Activated CD8-positive, alpha-beta memory T cell treated with anti-CD3 and anti-CD28 coated beads, Interleukin-2, amount 10 ng/mL, durations not matched to agents 7 days and 5 days (primary cell): ENCODE measurements around the gene MACIR. TPM values are rescaled to one million over a fixed set of nuclear protein-coding genes. Genes with fewer than 3 reads are reported as not detected.

Experiments used
- ATAC-seq: fragments of 150-1000 bp; cut with Tn5 transposase; one replicate; pipeline ENCODE4 v1.10.0; 2021; ENCODE audit warnings: moderate library complexity
- CTCF ChIA-PET: fragments of 350-600 bp; sonication (Branson Sonifier 250); formaldehyde crosslinking; loops from one replicate; lab custom pipeline; 2021; ENCODE audit warnings: antibody characterized with exemption; lab: Charles Lee
- DNase-seq: peaks from one replicate; pipeline ENCODE4 v3.0.0-alpha.2; 2020
- H3K27ac Mint-ChIP-seq: one replicate; pipeline ENCODE4 v1.8.0; 2021; ENCODE audit warnings: mild to moderate bottlenecking, mixed read lengths
- H3K27me3 Mint-ChIP-seq: one replicate; pipeline ENCODE4 v1.8.0; 2021; ENCODE audit warnings: mixed read lengths
- H3K36me3 Mint-ChIP-seq: one replicate; pipeline ENCODE4 v1.8.0; 2021; ENCODE audit warnings: mild to moderate bottlenecking, mixed read lengths
- H3K4me1 Mint-ChIP-seq: one replicate; pipeline ENCODE4 v1.8.0; 2021; ENCODE audit warnings: mixed read lengths
- H3K4me3 Mint-ChIP-seq: one replicate; pipeline ENCODE4 v1.8.0; 2021; ENCODE audit warnings: mild to moderate bottlenecking, moderate library complexity, mixed read lengths
- H3K9me3 Mint-ChIP-seq: one replicate; pipeline ENCODE4 v1.8.0; 2022; ENCODE audit warnings: low read depth, mixed read lengths
- total RNA-seq, 2 experiments: library from RNA; stranded (reverse); gene quantifications; one replicate each; pipeline ENCODE4 v1.2.3, GENCODE V29; 2021

MACIR gene
- total RNA-seq, 2 experiments from 2014 or later: 6.4 to 9.5 TPM

DNA sequence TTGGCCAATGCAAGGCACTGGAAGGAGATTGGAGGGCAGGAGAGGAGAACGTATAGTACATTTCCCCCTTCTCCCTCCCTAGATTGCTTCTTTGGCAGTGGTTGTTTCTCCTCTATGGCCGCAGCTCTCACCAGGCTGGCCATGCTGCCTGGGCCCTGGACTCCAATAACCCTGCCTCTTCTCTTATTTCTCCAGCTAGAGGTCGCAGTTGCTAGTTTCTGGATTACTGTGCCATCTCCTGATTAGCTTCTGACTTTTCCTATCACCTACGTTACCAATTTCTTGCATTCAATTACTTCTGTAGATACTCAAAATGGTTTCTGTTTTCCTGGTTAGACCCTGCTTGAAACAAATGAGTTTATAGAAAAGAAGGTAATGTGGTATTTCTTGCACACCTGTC is 2.4 kb upstream of the MACIR start:
- DNase-seq (no peak), ATAC-seq (no peak)
- Mint-ChIP-seq H3K4me1 (peaks cover 16% of the 10 kb centered on the region), H3K27ac (no peak overlapping the region), H3K27me3 (peaks cover 30% of the 10 kb centered on the region), H3K4me3 (no peak overlapping the region), H3K9me3 (no peaks in the 10 kb centered on the region), H3K36me3 (no peaks in the 10 kb centered on the region)
- CTCF ChIA-PET: interaction anchor here (1.4 to 2.4 kb wide), 3 partner anchors 23 to 219 kb away, joined by 3 to 7 read pairs (median 7); no protein-coding TSS in a partner anchor

DNA sequence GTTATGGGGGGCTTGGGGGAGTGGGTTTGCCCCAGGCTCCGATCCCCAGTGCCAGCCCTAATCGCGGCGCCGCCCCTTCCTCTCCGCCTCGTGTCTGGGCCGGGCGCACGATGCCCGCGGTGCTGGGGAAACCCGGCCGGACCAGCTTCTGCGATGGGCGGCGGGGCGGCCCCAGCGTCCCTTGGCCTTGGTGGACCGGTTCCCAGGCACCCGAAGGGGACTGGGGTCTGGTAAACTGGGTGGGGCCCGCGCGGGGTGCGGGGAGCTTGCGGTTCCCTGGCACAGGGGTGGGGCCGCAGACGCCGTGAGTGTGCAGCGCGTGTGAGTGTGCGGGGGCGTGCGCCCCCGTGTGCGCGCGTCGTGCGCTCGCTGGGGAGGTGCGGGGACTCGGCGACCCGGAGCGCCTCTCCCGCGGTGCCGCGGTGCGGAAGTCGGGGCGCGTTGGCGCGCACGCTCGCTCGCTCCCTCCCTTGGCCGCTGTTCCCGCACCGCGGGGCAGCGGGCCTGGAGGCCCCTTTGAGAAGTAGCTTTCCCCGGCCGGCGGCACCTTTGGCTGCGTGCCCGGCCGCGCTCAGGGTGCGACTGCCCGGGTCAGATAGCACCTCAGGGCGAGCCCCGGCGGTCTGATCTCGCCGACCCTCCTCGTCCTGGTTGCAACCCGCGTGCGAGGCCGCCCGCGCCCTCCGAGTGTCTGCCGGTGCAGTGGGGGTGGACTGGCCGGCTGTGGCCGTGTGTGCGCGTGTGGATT is 568 bp downstream of the MACIR start:
- ATAC-seq (peak; percentile 60), DNase-seq (peak; percentile 71)
- H3K9me3 Mint-ChIP-seq: no peaks in the 10 kb centered on the region
- peak overlapping the region; percentile 66 for H3K27ac Mint-ChIP-seq
- H3K27me3 Mint-ChIP-seq: peaks cover 10% of the 10 kb centered on the region
- no peaks in the 10 kb centered on the region for H3K36me3 Mint-ChIP-seq
- H3K4me1 Mint-ChIP-seq: peaks cover 26% of the 10 kb centered on the region
- peak overlapping the region; percentile 82 for H3K4me3 Mint-ChIP-seq
- CTCF ChIA-PET: interaction anchor here (0.7 to 2.1 kb wide), 14 partner anchors 10 to 322 kb away, joined by 3 to 7 read pairs (median 4); no protein-coding TSS in a partner anchor

DNA sequence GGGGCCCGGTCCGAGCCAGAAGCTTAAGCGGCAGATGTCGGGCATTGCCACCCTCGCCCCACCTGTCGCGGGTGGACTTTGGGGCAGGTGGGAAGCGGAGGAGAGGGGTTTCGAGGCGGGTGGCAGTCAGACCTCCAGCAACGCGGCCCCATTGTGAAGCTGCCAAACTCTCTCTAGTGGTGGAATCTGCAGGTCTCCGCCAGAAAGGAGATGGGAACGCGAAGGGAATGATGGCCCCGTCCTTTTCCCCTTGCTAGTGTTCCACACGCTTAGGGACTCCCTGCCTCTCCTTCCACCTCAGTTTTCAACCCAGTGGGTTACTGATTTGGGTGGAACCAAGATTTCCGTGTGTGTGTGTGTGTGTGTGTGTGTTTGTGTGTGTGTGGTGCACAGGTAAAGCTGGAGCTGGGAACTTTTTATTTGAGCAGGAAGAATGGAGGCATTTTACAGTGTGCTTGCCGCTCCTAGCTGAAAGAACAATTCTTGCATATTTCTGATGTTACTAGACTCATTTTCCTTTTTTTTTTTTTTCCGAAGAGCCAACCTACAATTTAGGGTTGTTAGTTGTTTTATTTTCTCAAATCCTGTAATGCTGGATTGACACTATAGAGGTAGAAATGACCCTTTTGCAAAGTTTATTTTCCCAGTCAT is 1.3 kb downstream of the MACIR start:
- CTCF ChIA-PET: interaction anchor here (0.7 to 2.1 kb wide), 6 partner anchors 9 to 322 kb away, joined by 3 to 7 read pairs (median 4); no protein-coding TSS in a partner anchor
- H3K27ac Mint-ChIP-seq: peak overlapping the region; percentile 66

DNA sequence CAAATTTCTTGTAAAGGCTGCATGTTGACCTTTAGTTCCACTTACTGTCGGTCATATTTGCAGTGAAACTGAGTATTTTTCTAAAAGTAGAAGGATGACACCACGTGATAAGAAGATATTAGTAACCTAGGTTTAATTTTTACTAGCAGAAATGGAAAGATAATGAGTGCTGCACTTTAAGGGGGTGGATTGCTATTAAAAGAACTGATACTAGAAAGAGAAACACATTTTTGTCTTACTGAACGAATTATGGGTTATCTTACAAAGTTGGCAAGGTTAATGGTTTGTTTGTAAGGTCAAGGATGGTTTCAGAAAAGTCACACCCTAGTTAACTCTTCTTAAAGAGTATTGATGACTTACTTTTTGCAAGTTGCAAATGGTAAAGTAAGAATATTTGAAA is 2.4 kb downstream of the MACIR start:
- DNase-seq (no peak), ATAC-seq (no peak)
- Mint-ChIP-seq H3K4me1 (peaks cover 26% of the 10 kb centered on the region), H3K36me3 (no peaks in the 10 kb centered on the region), H3K4me3 (peak overlapping the region; percentile 4), H3K27me3 (peaks cover 9% of the 10 kb centered on the region), H3K9me3 (no peaks in the 10 kb centered on the region), H3K27ac (no peak overlapping the region)
- CTCF ChIA-PET: interaction anchor here (0.9 kb wide), 1 partner anchor 11 kb away, joined by 5 read pairs; no protein-coding TSS in a partner anchor

More for the DNA sequence above, 1.3 kb downstream of the MACIR start:
- H3K27me3 Mint-ChIP-seq: peaks cover 9% of the 10 kb centered on the region
- peaks cover 26% of the 10 kb centered on the region for H3K4me1 Mint-ChIP-seq
- peak overlapping the region; percentile 82 for H3K4me3 Mint-ChIP-seq
- ATAC-seq (no peak), DNase-seq (peak; percentile 48)
- no peaks in the 10 kb centered on the region for H3K36me3 Mint-ChIP-seq
- no peaks in the 10 kb centered on the region for H3K9me3 Mint-ChIP-seq

DNA sequence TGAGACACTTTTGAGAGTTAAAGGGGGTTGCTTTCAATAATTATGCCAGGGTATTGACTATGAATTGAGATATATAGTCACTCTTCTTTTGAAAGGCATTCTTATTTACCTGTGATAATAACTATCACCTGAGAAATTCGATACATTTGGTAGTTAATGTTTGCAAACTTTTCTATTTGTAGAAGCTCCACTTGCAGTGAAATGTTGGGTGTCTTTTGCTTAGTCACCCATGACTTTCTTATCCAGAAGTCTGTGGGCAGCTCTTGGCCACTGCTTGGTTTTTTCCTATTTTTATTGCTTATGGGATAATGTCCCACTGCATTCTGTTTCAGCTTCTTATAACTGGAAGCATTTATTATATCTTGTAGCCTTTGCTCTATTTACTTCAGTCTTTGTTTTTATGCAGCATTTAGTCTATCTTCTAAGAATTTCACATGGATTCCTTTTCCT is 3.9 kb downstream of the MACIR start:
- CTCF ChIA-PET: no interaction called here
- peaks cover 5% of the 10 kb centered on the region for H3K36me3 Mint-ChIP-seq
- peaks cover 24% of the 10 kb centered on the region for H3K4me1 Mint-ChIP-seq
- H3K27me3 Mint-ChIP-seq: peaks cover 9% of the 10 kb centered on the region
- ATAC-seq (no peak), DNase-seq (no peak)
- H3K4me3 Mint-ChIP-seq: no peak overlapping the region
- no peaks in the 10 kb centered on the region for H3K9me3 Mint-ChIP-seq
- H3K27ac Mint-ChIP-seq: no peak overlapping the region

DNA sequence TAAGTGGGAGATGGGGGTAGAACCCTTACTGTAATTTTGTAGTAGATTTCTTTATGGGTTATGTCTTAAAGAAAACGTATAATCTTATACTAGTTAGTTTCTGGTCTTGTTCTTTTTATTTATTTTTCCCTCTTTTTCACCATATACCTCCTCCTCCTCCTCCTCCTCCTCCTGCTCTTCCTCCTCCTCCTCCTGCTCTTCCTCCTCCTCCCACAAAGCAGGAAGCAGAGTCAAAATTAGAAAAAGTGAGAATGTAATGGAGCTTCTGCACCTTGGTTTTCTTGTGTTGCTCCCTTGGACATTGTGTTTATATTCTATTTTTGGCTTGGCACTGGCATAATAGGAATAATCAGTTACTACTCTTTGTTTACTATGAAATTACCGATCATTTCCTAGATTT is 4.5 kb downstream of the MACIR start:
- CTCF ChIA-PET: interaction anchor here (1.4 kb wide), 1 partner anchor 13 kb away, joined by 3 read pairs; no protein-coding TSS in a partner anchor
- Mint-ChIP-seq H3K4me3 (no peak overlapping the region), H3K4me1 (peaks cover 24% of the 10 kb centered on the region), H3K27ac (no peak overlapping the region), H3K36me3 (peaks cover 8% of the 10 kb centered on the region), H3K9me3 (no peaks in the 10 kb centered on the region), H3K27me3 (peaks cover 9% of the 10 kb centered on the region)
- no peak for DNase-seq
- no peak for ATAC-seq

DNA sequence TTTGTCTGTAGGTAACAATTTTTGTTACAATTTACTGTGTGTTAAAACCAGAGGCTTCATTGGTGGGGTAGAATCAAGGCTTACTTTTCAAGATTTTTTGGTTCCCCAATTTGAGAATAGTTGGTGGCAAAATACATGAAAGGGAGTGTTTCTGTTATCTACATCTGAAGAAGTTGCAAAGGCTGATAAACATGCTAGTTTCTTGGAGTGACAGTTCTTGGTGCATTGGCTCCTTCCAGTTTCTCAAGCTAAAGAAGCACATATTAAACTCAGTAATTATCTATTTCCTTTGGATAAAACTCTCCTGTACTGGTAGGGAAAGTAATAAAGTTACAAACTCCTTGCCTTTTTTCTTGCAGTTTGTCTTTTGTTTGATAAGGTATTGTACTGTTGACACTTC is 5.9 kb downstream of the MACIR start:
- CTCF ChIA-PET: interaction anchor here (1.4 kb wide), 1 partner anchor 12 kb away, joined by 3 read pairs; no protein-coding TSS in a partner anchor
- peaks cover 9% of the 10 kb centered on the region for H3K27me3 Mint-ChIP-seq
- H3K9me3 Mint-ChIP-seq: no peaks in the 10 kb centered on the region
- no peak for ATAC-seq
- peaks cover 22% of the 10 kb centered on the region for H3K4me1 Mint-ChIP-seq
- no peak overlapping the region for H3K4me3 Mint-ChIP-seq
- no peak for DNase-seq
- no peak overlapping the region for H3K27ac Mint-ChIP-seq
- peaks cover 8% of the 10 kb centered on the region for H3K36me3 Mint-ChIP-seq

DNA sequence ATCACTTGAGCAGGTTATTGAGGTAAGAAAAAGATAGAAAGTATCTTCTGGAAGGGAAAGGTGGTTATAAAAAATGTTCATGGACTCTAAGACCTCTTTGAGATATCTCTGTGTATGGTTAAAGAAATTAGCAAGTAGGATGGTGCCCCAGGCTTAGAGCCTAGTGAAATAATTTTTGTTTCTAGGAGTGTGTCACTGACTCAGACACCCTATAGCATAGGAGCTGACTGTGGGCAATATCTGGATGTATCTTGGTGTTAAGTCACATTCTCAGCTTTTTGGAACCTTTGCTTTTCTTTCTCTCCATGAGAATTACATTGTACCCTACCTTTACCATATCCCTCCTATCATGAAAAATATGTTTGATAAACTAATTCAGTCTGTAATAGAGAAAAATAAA is 12.0 kb downstream of the MACIR start:
- CTCF ChIA-PET: interaction anchor here (1.4 kb wide), 1 partner anchor 70 kb away, joined by 3 read pairs; no protein-coding TSS in a partner anchor
- ATAC-seq: no peak

DNA sequence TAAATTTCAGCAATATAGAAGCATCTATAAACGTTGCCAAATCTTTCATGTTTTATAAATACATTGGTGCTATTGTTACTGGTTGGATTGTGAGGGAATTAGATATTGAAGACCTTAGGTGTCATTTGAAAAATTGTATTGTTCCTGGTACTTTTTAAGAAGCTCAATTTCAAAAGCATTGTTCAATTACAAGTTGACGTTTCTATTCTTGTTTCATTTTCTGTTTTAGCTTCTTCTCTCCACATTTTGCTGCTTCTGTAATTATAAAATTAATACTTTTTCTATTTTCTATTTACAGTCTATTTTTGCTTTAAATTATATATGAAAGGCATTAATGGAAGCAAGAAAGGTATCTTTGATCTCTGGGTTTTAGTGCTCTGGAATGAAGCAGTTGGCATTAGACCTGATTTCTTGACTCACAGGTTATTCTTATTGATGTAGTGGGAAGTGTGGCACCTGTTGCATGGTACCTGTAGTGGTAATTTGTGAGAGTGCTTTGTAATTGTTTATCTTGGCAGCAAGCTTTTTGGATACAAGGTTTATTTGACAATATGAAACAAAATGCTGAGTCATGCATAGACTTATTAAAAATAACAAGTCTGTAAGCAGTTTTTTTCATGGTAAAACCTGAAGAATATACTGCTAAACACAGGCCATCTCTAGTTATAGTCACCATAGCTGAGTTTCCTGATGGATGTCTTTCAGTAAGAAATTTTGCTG is 13.2 kb downstream of the MACIR start:
- Mint-ChIP-seq H3K4me1 (peaks cover 20% of the 10 kb centered on the region), H3K27ac (peak overlapping the region; percentile 53), H3K4me3 (peak overlapping the region; percentile 67), H3K9me3 (no peaks in the 10 kb centered on the region), H3K36me3 (peaks cover 15% of the 10 kb centered on the region), H3K27me3 (no peaks in the 10 kb centered on the region)
- CTCF ChIA-PET: interaction anchor here (1.1 to 1.8 kb wide), 3 partner anchors 10 to 69 kb away, joined by 3 to 7 read pairs (median 5); partner anchors contain the start of gene MACIR
- ATAC-seq (no peak), DNase-seq (no peak)

More for the DNA sequence above, 12.0 kb downstream of the MACIR start:
- Mint-ChIP-seq H3K9me3 (no peaks in the 10 kb centered on the region), H3K4me1 (peaks cover 20% of the 10 kb centered on the region), H3K27me3 (no peaks in the 10 kb centered on the region), H3K36me3 (peaks cover 13% of the 10 kb centered on the region), H3K4me3 (no peak overlapping the region), H3K27ac (no peak overlapping the region)
- no peak for DNase-seq

DNA sequence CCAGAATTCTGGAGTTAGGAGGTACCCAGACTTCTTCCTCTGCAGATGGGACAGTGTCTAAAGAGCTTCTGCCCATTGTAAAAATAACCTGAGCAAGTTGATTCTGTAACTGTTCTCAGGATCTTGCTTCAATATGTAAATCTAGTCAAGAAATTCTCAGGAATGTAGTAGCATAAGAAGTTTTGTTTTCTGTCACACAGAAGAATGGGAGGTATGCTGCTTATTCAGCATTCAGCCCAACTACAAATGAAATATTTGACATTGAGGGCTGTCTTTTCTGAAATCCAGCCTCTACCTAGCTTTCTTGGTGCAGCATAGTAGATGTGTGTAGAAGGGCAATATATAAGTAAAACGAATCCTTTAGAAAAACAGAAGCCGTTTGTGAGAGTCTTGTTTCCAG is 13.8 kb downstream of the MACIR start:
- DNase-seq (no peak), ATAC-seq (no peak)
- peaks cover 20% of the 10 kb centered on the region for H3K4me1 Mint-ChIP-seq
- H3K36me3 Mint-ChIP-seq: peaks cover 13% of the 10 kb centered on the region
- CTCF ChIA-PET: interaction anchor here (1.8 kb wide), 1 partner anchor 13 kb away, joined by 7 read pairs; the partner anchor contains the start of gene MACIR
- no peaks in the 10 kb centered on the region for H3K27me3 Mint-ChIP-seq
- no peak overlapping the region for H3K4me3 Mint-ChIP-seq
- H3K27ac Mint-ChIP-seq: no peak overlapping the region
- no peaks in the 10 kb centered on the region for H3K9me3 Mint-ChIP-seq

DNA sequence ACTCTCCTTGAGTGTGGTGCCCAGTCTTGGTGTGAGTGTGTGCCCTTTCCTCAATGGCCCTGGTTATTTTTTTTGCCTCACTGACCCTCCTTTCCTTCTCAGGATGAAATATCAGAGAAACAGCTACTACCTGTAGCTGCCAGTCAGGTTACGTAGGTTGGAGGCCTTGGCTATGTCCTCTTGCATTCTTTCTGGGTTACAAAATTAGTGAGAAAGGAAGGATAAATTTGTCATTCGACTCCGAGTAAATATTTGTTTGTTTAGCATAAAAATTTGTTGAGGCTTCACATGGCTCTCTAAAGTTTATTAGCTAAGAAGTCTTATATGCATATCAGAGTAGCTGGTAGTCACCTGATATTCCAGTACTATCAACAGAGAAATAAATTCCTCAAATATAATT is 15.4 kb downstream of the MACIR start:
- CTCF ChIA-PET: interaction anchor here (1.4 kb wide), 1 partner anchor 15 kb away, joined by 3 read pairs; the partner anchor contains the start of gene MACIR

DNA sequence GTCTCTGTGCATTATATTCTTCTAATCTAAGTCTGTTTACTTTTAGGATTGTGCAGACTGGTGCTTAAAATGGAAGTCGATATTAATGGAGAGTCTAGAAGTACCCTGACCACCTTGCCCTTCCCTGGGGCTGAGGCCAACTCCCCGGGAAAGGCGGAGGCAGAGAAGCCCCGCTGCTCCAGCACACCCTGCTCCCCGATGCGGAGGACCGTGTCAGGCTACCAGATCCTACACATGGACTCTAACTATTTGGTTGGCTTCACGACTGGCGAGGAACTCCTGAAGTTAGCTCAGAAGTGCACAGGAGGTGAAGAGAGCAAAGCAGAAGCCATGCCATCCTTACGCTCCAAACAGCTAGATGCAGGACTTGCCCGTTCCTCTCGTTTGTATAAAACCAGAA is 17.3 kb downstream of the MACIR start:
- ATAC-seq (no peak), DNase-seq (no peak)
- Mint-ChIP-seq H3K4me3 (no peak overlapping the region), H3K27ac (no peak overlapping the region), H3K36me3 (peaks cover 7% of the 10 kb centered on the region), H3K27me3 (no peaks in the 10 kb centered on the region), H3K4me1 (peaks cover 12% of the 10 kb centered on the region), H3K9me3 (no peaks in the 10 kb centered on the region)
- CTCF ChIA-PET: interaction anchor here (0.6 to 1.7 kb wide), 3 partner anchors 12 to 23 kb away, joined by 3 to 4 read pairs (median 3); partner anchors contain the start of gene MACIR

More for the DNA sequence above, 15.4 kb downstream of the MACIR start:
- no peaks in the 10 kb centered on the region for H3K27me3 Mint-ChIP-seq
- ATAC-seq (no peak), DNase-seq (no peak)
- H3K27ac Mint-ChIP-seq: no peak overlapping the region
- no peak overlapping the region for H3K4me3 Mint-ChIP-seq
- H3K9me3 Mint-ChIP-seq: no peaks in the 10 kb centered on the region
- H3K36me3 Mint-ChIP-seq: peaks cover 9% of the 10 kb centered on the region
- H3K4me1 Mint-ChIP-seq: peaks cover 20% of the 10 kb centered on the region
